Endothelial cell of umbilical vein (primary cell): ENCODE results near the gene GLI3.

Experiments
- CTCF ChIP-seq, 2 donors: IDR thresholded peaks; 1 replicate in 1 of 2; 2 replicates in 1 of 2; pipeline ENCODE4 v1.5.1; 2011; ENCODE audit warnings: low read length in 2 of 2, mild to moderate bottlenecking in 2 of 2, moderate library complexity in 2 of 2, control low read depth in 1 of 2, inconsistent platforms in 1 of 2, low read depth in 1 of 2; ENCODE audit not compliant: insufficient read depth in 1 of 2; ENCODE audit errors: extremely low read depth in 1 of 2
- EZH2 ChIP-seq: IDR thresholded peaks from 2 replicates; pipeline ENCODE4 v1.6.1; 2012; ENCODE audit warnings: borderline replicate concordance, low read depth, mild to moderate bottlenecking, moderate library complexity, low read length, inconsistent platforms; ENCODE audit not compliant: severe bottlenecking
- FOS ChIP-seq: IDR thresholded peaks from 2 replicates; pipeline ENCODE4 v1.6.1; 2011; ENCODE audit warnings: mild to moderate bottlenecking, low read length, moderate library complexity, borderline replicate concordance; ENCODE audit not compliant: insufficient read depth
- JUN ChIP-seq: IDR thresholded peaks from 2 replicates; pipeline ENCODE4 v1.6.1; 2011; ENCODE audit warnings: borderline replicate concordance, low read depth; ENCODE audit not compliant: insufficient read length, insufficient read depth
- MYC ChIP-seq: IDR thresholded peaks from one replicate; pipeline ENCODE4 v1.6.1; 2011; ENCODE audit warnings: mild to moderate bottlenecking, low read depth, low read length
- POLR2A ChIP-seq: IDR thresholded peaks from 2 replicates; pipeline ENCODE4 v1.6.1; 2012; ENCODE audit warnings: low read depth, mild to moderate bottlenecking, control low read depth, low read length
- POLR2AphosphoS5 ChIP-seq: IDR thresholded peaks from 2 replicates; pipeline ENCODE4 v1.6.1; 2012; ENCODE audit warnings: low read depth, mild to moderate bottlenecking, control low read depth, low read length, moderate library complexity; ENCODE audit not compliant: insufficient read depth

- TF ChIP-seq CTCF (IDR thresholded peaks at IDR 0.05; ENCODE audit: extremely low read depth in 1 of 2, insufficient read depth in 1 of 2, low read depth in 1 of 2, low read length in 2 of 2) (no peak), POLR2AphosphoS5 (no peak), POLR2A (no peak), EZH2 (no peak), MYC (no peak), JUN (no peak), FOS (no peak)
These were observed 37.9 kb downstream of the GLI3 start for GRCh38 chr7:42198974-42199668.
